ENCODE data around the gene SLC9A9. TPM values are rescaled to one million over a fixed set of nuclear protein-coding genes. Genes with fewer than 3 reads are reported as not detected.

Gene SLC9A9
- total RNA-seq, 1 donor from 2014 or later, result 5.6 TPM

- DNase-seq, result no peak
- intact Hi-C loops (cut with micrococcal nuclease), result no loop called here
- no peak for ATAC-seq
Observed at GRCh38 chr3:143236226-143236964, 611.9 kb downstream of the SLC9A9 start.

- no peak for ATAC-seq
- DNase-seq, result no peak
- intact Hi-C loops (cut with micrococcal nuclease), result no loop called here
Observed at GRCh38 chr3:143235614-143236204, 612.6 kb downstream of the SLC9A9 start.

DNA sequence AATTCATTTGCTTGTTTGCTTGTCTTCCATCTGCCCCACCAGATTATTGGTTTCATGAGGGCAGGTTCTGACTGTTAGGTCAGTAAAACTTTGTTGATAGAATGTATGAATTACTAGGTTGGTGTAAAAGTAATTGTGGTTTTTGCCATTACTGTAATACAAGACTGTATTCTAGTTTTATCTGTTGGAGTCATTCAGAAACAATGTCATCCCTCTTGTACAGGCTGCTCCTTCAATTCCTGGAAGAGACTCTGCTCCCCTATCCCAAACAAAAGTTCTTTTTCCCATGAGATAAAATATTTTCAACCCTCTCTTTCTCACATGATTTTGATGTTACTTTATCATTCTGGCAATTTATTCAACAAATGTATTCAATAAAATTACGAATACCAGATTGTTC is 613.7 kb downstream of the SLC9A9 start:
- ATAC-seq, result no peak
- DNase-seq, result no peak
- intact Hi-C loops (cut with micrococcal nuclease), result no loop called here

GRCh38 chr3:143232981-143233380 is 615.3 kb downstream of the SLC9A9 start:
- intact Hi-C loops (cut with micrococcal nuclease), result no loop called here
- no peak for ATAC-seq
- no peak for DNase-seq

DNA sequence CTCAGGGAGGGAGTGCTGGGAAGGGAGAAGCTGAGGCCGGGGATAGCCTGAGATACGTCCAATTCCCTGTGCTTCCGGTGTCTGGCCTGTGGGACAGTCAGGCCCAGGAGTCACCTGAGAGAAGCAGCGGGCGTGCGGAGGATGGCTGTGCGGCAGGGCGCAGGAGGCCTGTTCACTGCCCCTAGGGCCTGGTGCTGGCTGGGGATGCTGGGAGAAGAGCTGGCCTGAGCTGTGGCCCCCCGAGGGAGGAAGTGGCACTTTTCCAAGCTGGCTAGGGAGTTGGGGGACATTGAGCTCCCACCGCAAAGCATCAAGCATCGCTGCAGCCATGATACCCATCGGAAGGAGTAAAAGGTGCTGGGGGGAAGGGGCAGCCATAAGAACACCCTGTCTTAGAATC is 619.9 kb downstream of the SLC9A9 start:
- ATAC-seq, result no peak
- DNase-seq, result no peak
- intact Hi-C loops (cut with micrococcal nuclease), result no loop called here

- no peak for ATAC-seq
- intact Hi-C loops (cut with micrococcal nuclease), result no loop called here
- no peak for DNase-seq
Observed at GRCh38 chr3:143226678-143227291, 621.5 kb downstream of the SLC9A9 start.

- ATAC-seq, result no peak
- DNase-seq, result no peak
- intact Hi-C loops (cut with micrococcal nuclease), result no loop called here
Observed at GRCh38 chr3:143224716-143225115, 623.6 kb downstream of the SLC9A9 start.

DNA sequence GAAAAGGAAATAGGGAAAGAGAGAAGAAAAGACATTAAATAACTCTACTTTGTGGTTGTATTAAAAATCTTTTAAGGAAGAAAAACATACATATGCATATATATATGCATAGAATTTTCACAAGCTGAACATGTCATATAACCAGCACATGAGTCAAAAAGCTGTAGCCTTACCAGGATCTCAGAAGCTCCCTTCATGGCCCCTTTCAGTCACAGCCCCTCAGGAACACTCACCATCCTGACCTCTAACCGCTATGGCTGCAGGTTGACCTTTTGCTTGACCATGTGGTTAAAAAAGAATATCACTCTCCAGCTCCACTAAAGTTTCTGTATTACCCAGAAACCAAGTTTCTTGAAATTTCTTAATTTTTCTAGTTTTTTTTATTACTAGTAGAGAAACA is 625.3 kb downstream of the SLC9A9 start:
- intact Hi-C loops (cut with micrococcal nuclease), result no loop called here

GRCh38 chr3:143222505-143222904 is 625.8 kb downstream of the SLC9A9 start:
- ATAC-seq, result no peak
- intact Hi-C loops (cut with micrococcal nuclease), result no loop called here
- no peak for DNase-seq

More for the DNA sequence above, 625.3 kb downstream of the SLC9A9 start:
- no peak for ATAC-seq
- no peak for DNase-seq

GRCh38 chr3:143221446-143221845 is 626.8 kb downstream of the SLC9A9 start:
- ATAC-seq (no peak), DNase-seq (no peak)
- intact Hi-C loops (cut with micrococcal nuclease), result no loop called here

DNA sequence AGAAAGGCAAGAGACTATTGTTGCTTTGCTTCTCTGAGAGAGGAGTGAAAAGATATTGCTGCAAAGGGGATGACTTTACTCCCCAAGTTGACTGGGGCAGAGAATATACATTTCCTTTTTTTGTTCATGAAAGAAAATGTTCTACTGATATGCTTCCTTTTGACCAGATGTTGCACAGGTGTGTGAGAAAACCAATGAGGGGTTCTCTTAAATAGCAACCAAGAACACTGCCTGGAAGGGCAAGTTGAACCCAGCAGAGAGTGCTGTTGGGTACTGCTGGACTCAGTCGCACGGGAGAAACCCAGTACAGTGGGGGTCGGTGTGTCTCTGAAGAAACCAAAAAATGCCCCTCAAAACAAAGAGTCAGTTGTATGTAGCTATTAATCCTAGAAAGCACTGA is 627.5 kb downstream of the SLC9A9 start:
- intact Hi-C loops (cut with micrococcal nuclease), result no loop called here
- no peak for DNase-seq
- no peak for ATAC-seq

DNA sequence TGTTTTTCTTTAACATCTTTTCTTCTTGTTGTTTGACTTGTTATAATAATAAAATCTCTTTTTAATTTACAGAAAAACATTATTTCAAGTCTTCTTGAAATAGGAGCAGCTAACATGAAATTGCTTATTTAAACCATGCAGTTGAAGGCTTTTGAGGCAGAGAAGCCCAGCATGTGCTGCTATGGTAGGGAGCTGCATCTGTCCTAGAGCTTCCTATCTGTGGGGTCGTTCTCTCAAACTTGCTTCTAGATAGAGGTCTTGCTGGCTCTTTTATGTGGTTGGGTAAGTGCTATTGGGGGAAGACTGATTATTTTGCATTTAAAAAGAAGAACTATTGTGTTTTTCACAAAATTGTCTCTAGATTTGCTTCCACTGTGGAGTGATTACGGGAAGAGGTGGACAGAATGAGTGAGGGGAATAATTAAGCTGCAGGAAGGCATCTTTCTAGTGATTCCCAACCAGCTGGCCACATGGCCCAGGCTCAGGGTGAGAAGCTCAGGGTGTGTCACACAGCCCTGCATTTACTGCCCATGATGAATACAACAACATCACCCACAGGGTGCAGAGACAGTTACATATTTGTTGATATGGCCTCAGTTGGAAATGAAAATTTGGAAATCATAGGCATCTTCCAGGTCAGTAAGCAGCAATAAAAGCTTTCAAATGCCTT is 630.0 kb downstream of the SLC9A9 start:
- no peak for ATAC-seq
- DNase-seq, result no peak
- intact Hi-C loops (cut with micrococcal nuclease), result no loop called here

DNA sequence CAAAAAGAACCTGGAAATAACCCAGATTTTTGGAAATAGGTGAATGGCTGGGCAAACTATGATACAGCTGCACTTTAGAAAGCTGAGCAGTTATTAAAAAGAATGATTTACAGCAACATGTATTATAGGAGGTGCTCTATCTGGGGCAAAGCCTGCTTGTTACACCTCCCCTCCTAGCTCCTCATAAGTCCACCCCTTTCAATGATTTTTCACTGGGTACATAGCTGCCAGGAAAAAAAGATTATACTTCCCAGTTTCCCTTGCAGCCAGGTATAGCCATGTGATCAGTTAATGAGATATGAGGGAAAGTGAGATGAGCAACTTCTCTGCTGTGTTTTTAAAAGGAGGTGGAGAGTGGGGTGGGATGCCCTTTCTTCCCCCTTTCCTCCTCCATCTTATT is 631.0 kb downstream of the SLC9A9 start:
- no peak for DNase-seq
- no peak for ATAC-seq
- intact Hi-C loops (cut with micrococcal nuclease), result no loop called here

DNA sequence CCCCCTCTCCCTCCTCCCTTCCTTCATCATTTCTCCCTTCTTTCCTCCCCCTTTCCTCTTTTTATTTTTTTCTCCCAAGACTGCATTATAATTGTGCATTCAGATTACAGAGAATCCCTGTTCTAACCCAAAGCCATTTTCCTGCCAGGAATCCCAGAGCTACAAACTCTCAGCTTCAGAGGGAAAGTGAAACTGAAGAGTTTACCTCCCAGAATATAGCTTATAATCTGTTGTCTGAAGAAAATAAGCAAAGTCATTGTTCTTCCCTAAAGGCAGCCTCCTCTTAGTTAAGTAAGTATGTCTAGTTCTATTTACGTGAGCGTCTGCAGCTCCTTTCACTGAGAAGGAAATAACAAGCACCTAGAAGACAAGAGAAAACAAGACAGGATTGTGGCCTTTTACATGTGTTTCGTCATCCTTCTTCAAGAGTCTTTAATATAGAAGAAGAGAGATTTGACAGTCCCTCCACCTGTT is 631.5 kb downstream of the SLC9A9 start:
- ATAC-seq, result no peak
- DNase-seq, result no peak
- intact Hi-C loops (cut with micrococcal nuclease), result no loop called here

Other genes with a start within 250 kb of the SLC9A9 start
- gene DIPK2A, start 123.4 kb upstream of the SLC9A9 start, total RNA-seq, result 6.3 TPM

All from left ventricle myocardium superior (tissue), 1 donor.